Sigmoid colon (tissue), 7 donors: ENCODE results near the gene TTC38. TPM values are rescaled to one million over a fixed set of nuclear protein-coding genes. Genes with fewer than 3 reads are reported as not detected.

Source experiments
- DNase-seq: peaks from one replicate; pipeline ENCODE4 v3.0.0-alpha.2; 2019
- H3K27ac ChIP-seq, 4 donors: fragments of 200-600 bp; sonication (generic); one replicate each; pipeline ENCODE4 v1.5.1; 2016 to 2019; ENCODE audit warnings: mild to moderate bottlenecking in 1 of 4
- H3K27me3 ChIP-seq, 3 donors: fragments of 200-600 bp; sonication (generic); one replicate each; pipeline ENCODE4 v1.5.1; 2019; ENCODE audit warnings: mild to moderate bottlenecking in 1 of 3
- H3K36me3 ChIP-seq, 4 donors: fragments of 200-600 bp; sonication (generic); one replicate each; pipeline ENCODE4 v1.5.1; 2016 to 2019
- H3K4me1 ChIP-seq, 4 donors: fragments of 200-600 bp; sonication (generic); one replicate each; pipeline ENCODE4 v1.5.1; 2017 to 2019
- H3K4me3 ChIP-seq, 4 donors: fragments of 200-600 bp; sonication (generic); one replicate each; pipeline ENCODE4 v1.5.1; 2017 to 2019; ENCODE audit warnings: mild to moderate bottlenecking in 2 of 4, moderate library complexity in 1 of 4
- H3K9me3 ChIP-seq, 4 donors: fragments of 200-600 bp in 3 of 4; sonication (generic) in 3 of 4; one replicate each; pipeline versions ENCODE4 v1.5.1 to v1.6.1; 2013 to 2019
- EP300 ChIP-seq, 4 donors: sonication (generic); formaldehyde crosslinking; IDR thresholded peaks; one replicate each; pipeline ENCODE4 v1.6.1; 2017; ENCODE audit warnings: antibody characterized with exemption in 4 of 4
- POLR2A ChIP-seq, 2 donors: fragments of 450-650 bp; IDR thresholded peaks; one replicate each; pipeline ENCODE4 v1.6.1; 2016; ENCODE audit warnings: antibody characterized with exemption in 2 of 2, mild to moderate bottlenecking in 2 of 2, moderate library complexity in 2 of 2
- POLR2AphosphoS5 ChIP-seq, 4 donors: sonication (generic); formaldehyde crosslinking; IDR thresholded peaks; one replicate each; pipeline ENCODE4 v1.6.1; 2017; ENCODE audit warnings: antibody characterized with exemption in 4 of 4
- WGBS, 2 donors: extraction: QIAGEN DNeasy Blood & Tissue Kit; methylation state at CpG; one replicate each; pipeline ENCODE4 v1.1.7; 2013; 5-methylcytosine and 5-hydroxymethylcytosine counted together
- intact Hi-C: fragments of 100-400 bp; cut with DNase I; formaldehyde crosslinking; loops from one replicate; pipeline ENCODE4 v1.15.1; 2023
- polyA plus RNA-seq, 3 donors: library from polyadenylated mRNA; stranded (reverse); fragments of 200-250 nt; gene quantifications; one replicate each; pipeline ENCODE4 v1.2.3, GENCODE V29; 2013
- total RNA-seq, 4 donors: library from RNA; depleted of rRNA; stranded (reverse); fragments of >200 nt; gene quantifications; one replicate each; pipeline ENCODE4 v1.1.0, GENCODE V29; 2016
- TF ChIP-seq, protein P1 (sequence below), 4 experiments: fragments of 450-650 bp in 3 of 4; fragments of 200-600 bp in 1 of 4; IDR thresholded peaks; one replicate each; pipeline ENCODE4 v1.5.1; 2016 to 2019; ENCODE audit warnings: antibody characterized with exemption in 4 of 4, mild to moderate bottlenecking in 3 of 4, moderate library complexity in 2 of 4
- donor health status: healthy with polysubstance abuse.
- donor health status: Bipolar disorder and iron deficiency.
- donor health status: healthy.

The TTC38 gene
- total and polyA plus RNA-seq, 7 donors = 34.6 to 105 (median 56.0) TPM

DNA sequence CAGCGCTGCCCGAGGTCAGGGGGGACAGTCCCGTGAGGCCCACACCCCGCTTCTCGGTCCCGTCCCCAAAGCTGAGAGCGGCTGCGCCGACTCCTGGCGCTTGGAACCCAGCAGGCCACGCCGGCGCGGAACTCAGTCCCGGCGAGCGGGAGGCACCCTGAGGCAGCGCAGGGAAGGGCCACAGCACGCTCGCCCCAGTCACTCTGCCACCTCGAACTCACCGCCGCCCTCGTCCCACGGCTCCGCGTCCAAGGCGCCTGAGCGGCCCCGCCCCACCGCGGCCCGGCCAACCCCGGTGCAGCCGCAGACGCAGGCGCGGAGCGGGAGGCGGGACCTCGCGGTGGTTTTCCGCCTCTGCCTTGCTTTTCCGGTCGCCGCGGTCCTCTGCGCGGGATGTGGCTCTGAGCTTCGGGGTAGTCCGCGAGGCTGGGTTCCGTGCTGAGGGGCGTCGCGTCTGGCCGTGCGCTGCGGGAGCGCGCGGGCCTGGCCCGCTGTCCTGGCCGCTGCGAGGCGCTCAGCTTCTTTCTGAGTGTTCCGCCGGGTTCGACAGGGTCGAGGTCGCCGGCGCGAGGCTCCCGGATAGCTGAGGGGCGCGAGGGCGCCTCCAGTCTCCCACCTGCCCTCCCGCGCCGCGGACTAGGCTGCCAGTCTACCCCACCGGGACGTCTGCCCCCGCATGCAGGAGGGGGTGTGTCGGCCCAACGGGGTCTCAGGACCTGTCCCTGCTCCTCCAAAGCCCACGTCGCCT, 17.6 kb upstream of the TTC38 start, which contains the start of gene CDPF1:
TSS of gene CDPF1 (minus strand) at position 259 of the 748 bp plus-strand sequence. CDS start 2,009 bp downstream, outside the sequence.
- H3K4me1 ChIP-seq = peaks cover 0 to 45% (median 30%) of the 10 kb centered on the region in 4 donors
- WGBS, 2 donors = 0% methylated on average over 89 of the region's 89 CpGs
- peak within 1 kb of the TSS; percentile 78 to 91 (median 86) for H3K4me3 ChIP-seq
- H3K9me3 ChIP-seq = no peaks in the 10 kb centered on the region
- H3K36me3 ChIP-seq = no peaks in the 10 kb centered on the region
- TF ChIP-seq, protein P1, sequence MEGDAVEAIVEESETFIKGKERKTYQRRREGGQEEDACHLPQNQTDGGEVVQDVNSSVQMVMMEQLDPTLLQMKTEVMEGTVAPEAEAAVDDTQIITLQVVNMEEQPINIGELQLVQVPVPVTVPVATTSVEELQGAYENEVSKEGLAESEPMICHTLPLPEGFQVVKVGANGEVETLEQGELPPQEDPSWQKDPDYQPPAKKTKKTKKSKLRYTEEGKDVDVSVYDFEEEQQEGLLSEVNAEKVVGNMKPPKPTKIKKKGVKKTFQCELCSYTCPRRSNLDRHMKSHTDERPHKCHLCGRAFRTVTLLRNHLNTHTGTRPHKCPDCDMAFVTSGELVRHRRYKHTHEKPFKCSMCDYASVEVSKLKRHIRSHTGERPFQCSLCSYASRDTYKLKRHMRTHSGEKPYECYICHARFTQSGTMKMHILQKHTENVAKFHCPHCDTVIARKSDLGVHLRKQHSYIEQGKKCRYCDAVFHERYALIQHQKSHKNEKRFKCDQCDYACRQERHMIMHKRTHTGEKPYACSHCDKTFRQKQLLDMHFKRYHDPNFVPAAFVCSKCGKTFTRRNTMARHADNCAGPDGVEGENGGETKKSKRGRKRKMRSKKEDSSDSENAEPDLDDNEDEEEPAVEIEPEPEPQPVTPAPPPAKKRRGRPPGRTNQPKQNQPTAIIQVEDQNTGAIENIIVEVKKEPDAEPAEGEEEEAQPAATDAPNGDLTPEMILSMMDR (IDR thresholded peaks at IDR 0.05) = no peak
- TF ChIP-seq POLR2A (IDR thresholded peaks at IDR 0.05) = peak; percentile 51 to 53
- TF ChIP-seq EP300 (IDR thresholded peaks at IDR 0.05) = no peak
- TF ChIP-seq POLR2AphosphoS5 (IDR thresholded peaks at IDR 0.05) = peak; percentile 61 to 89 (median 84)
- peak; percentile 94 for DNase-seq
- intact Hi-C loops = loop anchor here (2.0 kb wide), 1 partner anchor 17 kb away; no protein-coding TSS in a partner anchor
- no peaks in the 10 kb centered on the region for H3K27me3 ChIP-seq
- peak within 1 kb of the TSS; percentile 86 to 91 (median 90) for H3K27ac ChIP-seq

DNA sequence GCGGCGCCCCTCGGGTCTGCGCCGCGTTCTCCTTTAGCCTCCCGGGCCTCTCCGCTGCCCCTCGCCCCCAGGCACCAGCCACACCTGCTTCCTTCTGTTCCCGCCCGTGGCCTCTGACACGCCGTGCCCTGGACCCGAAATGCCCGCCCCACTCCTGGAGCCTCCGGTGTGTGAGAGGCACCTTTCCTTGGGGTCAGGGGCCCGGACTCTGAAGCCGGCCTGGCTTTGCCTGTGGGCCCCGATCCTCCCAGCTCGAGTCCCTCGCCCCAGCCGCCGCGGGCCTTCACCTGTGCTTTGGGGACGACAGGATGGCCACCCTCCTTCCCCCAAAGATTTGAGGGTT, 17.1 kb upstream of the TTC38 start:
- H3K9me3 ChIP-seq = no peaks in the 10 kb centered on the region
- H3K27ac ChIP-seq = peak overlapping the region; percentile 86 to 91 (median 90)
- no peaks in the 10 kb centered on the region for H3K27me3 ChIP-seq
- intact Hi-C loops = loop anchor here (2.0 kb wide), 1 partner anchor 16 kb away; no protein-coding TSS in a partner anchor
- no peaks in the 10 kb centered on the region for H3K36me3 ChIP-seq
- TF ChIP-seq POLR2AphosphoS5 (IDR thresholded peaks at IDR 0.05) = no peak
- TF ChIP-seq POLR2A (IDR thresholded peaks at IDR 0.05) = no peak
- TF ChIP-seq, protein P1 (IDR thresholded peaks at IDR 0.05) = no peak
- no peak for TF ChIP-seq EP300 (IDR thresholded peaks at IDR 0.05)
- DNase-seq = no peak
- H3K4me1 ChIP-seq = peaks cover 0 to 40% (median 27%) of the 10 kb centered on the region in 4 donors
- H3K4me3 ChIP-seq = peak overlapping the region; percentile 78 to 91 (median 86)
- WGBS, 2 donors = 3 to 6% methylated on average over 25 of the region's 25 CpGs

DNA sequence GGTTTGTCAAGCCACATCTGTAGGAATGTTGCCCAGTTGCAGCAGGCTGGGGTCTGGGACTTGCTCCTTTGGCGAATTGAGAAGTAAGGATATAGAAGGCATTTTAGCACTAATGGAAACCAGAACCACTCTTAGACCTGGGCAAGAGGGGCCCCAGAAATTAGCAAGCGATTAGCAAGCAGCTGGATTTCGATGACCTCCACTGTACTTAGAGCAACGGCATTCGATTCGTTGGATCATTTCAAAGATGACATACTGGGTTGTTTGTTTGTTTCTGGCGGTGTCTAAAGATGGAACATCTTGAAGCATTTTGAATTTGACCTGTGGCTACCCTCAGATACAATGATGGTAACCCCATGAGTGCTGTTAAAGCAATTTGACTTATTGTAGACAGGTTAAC, 16.5 kb upstream of the TTC38 start:
- WGBS, 2 donors = 76 to 79% methylated on average over 7 of the region's 7 CpGs
- H3K4me1 ChIP-seq = peaks cover 0 to 35% (median 25%) of the 10 kb centered on the region in 4 donors
- peak overlapping the region in 3 of 4 donors; percentile 86 to 90 (median 90) for H3K27ac ChIP-seq
- no peaks in the 10 kb centered on the region for H3K36me3 ChIP-seq
- H3K9me3 ChIP-seq = no peaks in the 10 kb centered on the region
- peak overlapping the region in 3 of 4 donors; percentile 78 to 91 (median 88) for H3K4me3 ChIP-seq
- intact Hi-C loops = loop anchor here (2.0 kb wide), 1 partner anchor 16 kb away; no protein-coding TSS in a partner anchor
- no peak for TF ChIP-seq POLR2A (IDR thresholded peaks at IDR 0.05)
- TF ChIP-seq, protein P1 (IDR thresholded peaks at IDR 0.05) = no peak
- TF ChIP-seq POLR2AphosphoS5 (IDR thresholded peaks at IDR 0.05) = no peak
- no peak for TF ChIP-seq EP300 (IDR thresholded peaks at IDR 0.05)
- DNase-seq = no peak
- H3K27me3 ChIP-seq = no peaks in the 10 kb centered on the region

DNA sequence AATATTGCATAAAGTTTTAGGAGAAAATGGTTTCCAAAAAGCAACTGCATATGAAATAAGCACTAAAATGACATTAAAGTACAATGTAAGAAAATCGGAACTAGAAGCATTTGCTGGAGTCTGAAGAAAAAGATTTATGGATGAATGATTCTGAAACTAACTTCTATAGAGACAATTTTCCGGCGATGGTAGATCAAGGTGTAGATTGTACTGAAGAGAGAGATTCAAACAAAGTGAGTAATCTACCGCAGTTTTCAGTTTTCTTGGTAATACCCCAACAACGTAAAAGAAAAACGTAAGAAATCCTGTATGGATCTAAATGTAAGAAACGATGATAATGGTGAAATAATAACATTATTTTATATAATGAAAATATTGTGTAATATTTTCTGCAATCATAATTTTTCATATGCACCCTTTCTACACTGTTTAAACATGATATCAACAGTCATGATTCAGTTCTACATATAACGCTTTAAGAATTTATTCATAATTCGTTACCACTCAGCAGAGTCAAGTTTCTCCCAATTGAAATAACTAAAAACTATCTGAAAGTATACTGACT, 15.9 kb upstream of the TTC38 start:
- peaks cover 0 to 33% (median 25%) of the 10 kb centered on the region in 4 donors for H3K4me1 ChIP-seq
- H3K9me3 ChIP-seq = no peaks in the 10 kb centered on the region
- TF ChIP-seq EP300 (IDR thresholded peaks at IDR 0.05) (no peak), POLR2AphosphoS5 (IDR thresholded peaks at IDR 0.05) (no peak)
- TF ChIP-seq, protein P1 (IDR thresholded peaks at IDR 0.05) = no peak
- no peak overlapping the region for H3K4me3 ChIP-seq
- intact Hi-C loops = loop anchor here (2.0 kb wide), 1 partner anchor 15 kb away; no protein-coding TSS in a partner anchor
- 89 to 92% methylated on average over 9 of the region's 9 CpGs for WGBS, 2 donors
- no peak for DNase-seq
- H3K27ac ChIP-seq = no peak overlapping the region
- H3K27me3 ChIP-seq = no peaks in the 10 kb centered on the region
- H3K36me3 ChIP-seq = no peaks in the 10 kb centered on the region
